ENCODE measurements around the gene ZNF701. TPM values are rescaled to one million over a fixed set of nuclear protein-coding genes. Genes with fewer than 3 reads are reported as not detected.

Gene ZNF701
- total and polyA plus RNA-seq, 2 of the 8 experiments (the other 6 are each of a cell fraction or from before 2014, with no cell fraction given) = 4.9 to 18.7 TPM

- no peak for FAIRE-seq
- DNase-seq (ENCODE audit: low read depth in 1 of 2, low spot score in 2 of 2) = no peak
Observed at GRCh38 chr19:52622261-52622660, 52.2 kb downstream of the ZNF701 start.

More at GRCh38 chr19:52622261-52622660, 52.2 kb downstream of the ZNF701 start:
- Histone ChIP-seq H2BK120ac (replicated peaks; ENCODE audit: low read depth, low read length) (no peak overlapping the region), H2BK20ac (ENCODE audit: low read length) (no peak overlapping the region), H3K27me3 (replicated peaks in 1 of 4; ENCODE audit: control insufficient read depth in 3 of 4, extremely low read depth in 1 of 4, insufficient read depth in 3 of 4, low read length in 3 of 4) (no peaks in the 10 kb centered on the region), H3K4me1 (replicated peaks in 1 of 4; ENCODE audit: control insufficient read depth in 3 of 4, insufficient read depth in 4 of 4, low read length in 3 of 4) (no peaks in the 10 kb centered on the region), H2AK5ac (ENCODE audit: low read depth, low read length) (no peak overlapping the region), H3K9me3 (ENCODE audit: insufficient read depth in 2 of 2, low read depth in 1 of 2, low read length in 1 of 2) (no peaks in the 10 kb centered on the region; a peak in 1 of 4 replicates), H3K36me3 (ENCODE audit: control insufficient read depth in 2 of 4, insufficient read depth in 4 of 4, low read length in 3 of 4) (peaks cover 0 to 22% (median 6%) of the 10 kb centered on the region in 4 experiments; a peak in 4 of 8 replicates), H2AFZ (ENCODE audit: low read length) (no peak overlapping the region), H3K56ac (replicated peaks; ENCODE audit: insufficient read length, low read depth, low read length) (no peak overlapping the region), H4K5ac (ENCODE audit: insufficient read length, low read depth, low read length) (no peak overlapping the region), H3K79me2 (ENCODE audit: control insufficient read depth in 1 of 2, insufficient read depth in 2 of 2, low read length in 2 of 2) (no peaks in the 10 kb centered on the region), H3K9ac (replicated peaks in 1 of 4; ENCODE audit: extremely low read depth in 1 of 4, low read depth in 3 of 4, low read length in 3 of 4) (no peak overlapping the region), H3K79me1 (ENCODE audit: low read depth, low read length) (no peaks in the 10 kb centered on the region), H2BK5ac (ENCODE audit: low read depth, low read length) (no peak overlapping the region), H3K4me2 (ENCODE audit: insufficient read depth in 1 of 2, low read depth in 2 of 2, low read length in 2 of 2) (no peak overlapping the region), H3K23ac (ENCODE audit: insufficient read length) (no peak overlapping the region), H4K20me1 (replicated peaks in 1 of 2; ENCODE audit: control insufficient read depth in 1 of 2, insufficient read depth in 2 of 2, low read length in 2 of 2) (no peaks in the 10 kb centered on the region), H2BK12ac (ENCODE audit: low read depth, low read length) (no peak overlapping the region), H2BK15ac (ENCODE audit: low read length) (no peak overlapping the region), H3K18ac (ENCODE audit: extremely low read depth, low read length) (no peak overlapping the region), H4K8ac (ENCODE audit: extremely low read depth, insufficient read depth, low read length) (no peak overlapping the region), H3K14ac (ENCODE audit: insufficient read length) (no peak overlapping the region), H3K4me3 (ENCODE audit: extremely low read depth in 1 of 4, insufficient read depth in 2 of 4, low read depth in 3 of 4, low read length in 4 of 4) (no peak overlapping the region), H3K4ac (replicated peaks; ENCODE audit: insufficient read length, low read depth, low read length) (no peak overlapping the region), H3K23me2 (ENCODE audit: low read depth, low read length) (peaks cover 2% of the 10 kb centered on the region; the same call in 1 of the 2 replicates), H4K91ac (replicated peaks; ENCODE audit: insufficient read length, low read length) (no peak overlapping the region), H3K27ac (ENCODE audit: low read depth, low read length) (no peak overlapping the region)
- ChIA-PET POLR2A (ENCODE audit: partially characterized antibody) (interaction anchor here (0.6 to 1.2 kb wide), 2 partner anchors 17 to 289 kb away, joined by 3 read pairs; no protein-coding TSS in a partner anchor), CTCF (ENCODE audit: partially characterized antibody) (interaction anchor here (0.6 to 1.9 kb wide), 14 partner anchors 10 to 230 kb away, joined by 3 to 12 read pairs (median 4); no protein-coding TSS in a partner anchor)
- 83% methylated on average over 2 of the region's 2 CpGs; no CpG with 5 or more reads in 1 of the 2 experiments for WGBS, 2 experiments (ENCODE audit: extremely low coverage in 1 of 2, insufficient coverage in 1 of 2, insufficient read length in 1 of 2, insufficient replicate concordance in 2 of 2, low coverage in 1 of 2, low lambda C conversion rate in 2 of 2, missing lambda C conversion rate in 1 of 2)
- TF ChIP-seq CTCF (IDR thresholded peaks at IDR 0.05; ENCODE audit: control extremely low read depth in 1 of 3, insufficient read depth in 1 of 3, low read depth in 1 of 3, low read length in 3 of 3) (peak; percentile 40 to 42 (median 41)), CHD2 (IDR thresholded peaks at IDR 0.05; ENCODE audit: low read length) (no peak), RAD21 (IDR thresholded peaks at IDR 0.05 in 1 of 2, conservative IDR thresholded peaks at IDR 0.05 in 1 of 2; ENCODE audit: low read depth in 2 of 2, low read length in 2 of 2) (peak; percentile 73 to 77)
